Spleen (tissue), 11 donors: ENCODE measurements around the gene MRAS. TPM values are rescaled to one million over a fixed set of nuclear protein-coding genes. Genes with fewer than 3 reads are reported as not detected.

Source experiments
- DNase-seq: peaks from one replicate; pipeline ENCODE4 v3.0.0-alpha.2; 2020
- H3K27ac ChIP-seq, 8 donors: fragments of 200-600 bp; sonication (generic) in 7 of 8; 1 replicate in 4 of 8; 2 replicates in 4 of 8; pipeline versions ENCODE4 v1.5.0 to v1.8.0; 2016 to 2021; ENCODE audit warnings: inconsistent platforms in 4 of 8, mild to moderate bottlenecking in 4 of 8, moderate library complexity in 1 of 8
- H3K27me3 ChIP-seq, 7 donors: fragments of 200-600 bp; sonication (generic) in 6 of 7; replicated peaks in 1 of 7; 1 replicate in 4 of 7; 2 replicates in 3 of 7; pipeline versions ENCODE4 v1.5.0 to v1.8.0; 2016 to 2021; ENCODE audit warnings: inconsistent platforms in 3 of 7, mild to moderate bottlenecking in 1 of 7
- H3K36me3 ChIP-seq, 6 donors: fragments of 200-600 bp; sonication (generic) in 5 of 6; 1 replicate in 4 of 6; 2 replicates in 2 of 6; pipeline versions ENCODE4 v1.5.0 to v1.8.0; 2016 to 2021; ENCODE audit warnings: inconsistent platforms in 2 of 6
- H3K4me1 ChIP-seq, 6 donors: fragments of 200-600 bp; sonication (generic) in 5 of 6; 1 replicate in 3 of 6; 2 replicates in 3 of 6; pipeline versions ENCODE4 v1.5.0 to v1.8.0; 2016 to 2021; ENCODE audit warnings: inconsistent platforms in 3 of 6
- H3K4me3 ChIP-seq, 8 donors: fragments of 200-600 bp; sonication (generic) in 7 of 8; 1 replicate in 4 of 8; 2 replicates in 4 of 8; pipeline versions ENCODE4 v1.5.0 to v1.8.0; 2016 to 2021; ENCODE audit warnings: inconsistent platforms in 4 of 8, mild to moderate bottlenecking in 4 of 8, moderate library complexity in 2 of 8
- H3K9me3 ChIP-seq, 8 donors: fragments of 200-600 bp; sonication (generic) in 7 of 8; 1 replicate in 4 of 8; 2 replicates in 4 of 8; pipeline versions ENCODE4 v1.5.0 to v1.8.0; 2016 to 2021; ENCODE audit warnings: inconsistent platforms in 4 of 8
- POLR2A ChIP-seq, 3 donors: fragments of 450-650 bp; IDR thresholded peaks; one replicate each; pipeline ENCODE4 v1.5.1; 2017; ENCODE audit warnings: antibody characterized with exemption in 3 of 3, mild to moderate bottlenecking in 1 of 3
- POLR2AphosphoS5 ChIP-seq, 3 donors: sonication (generic); formaldehyde crosslinking; IDR thresholded peaks; one replicate each; pipeline ENCODE4 v1.5.1; 2017; ENCODE audit warnings: antibody characterized with exemption in 3 of 3
- WGBS, 5 donors: extraction: QIAGEN DNeasy Blood & Tissue Kit in 3 of 5; methylation state at CpG; one replicate each; pipeline versions ENCODE4 v1.1.5 to v1.1.7; 2013 to 2018; 5-methylcytosine and 5-hydroxymethylcytosine counted together
- intact Hi-C: fragments of 100-400 bp; cut with DNase I; formaldehyde crosslinking; loops from one replicate; pipeline ENCODE4 v1.15.0; 2023; ENCODE audit warnings: low total_unique reads
- polyA plus RNA-seq, 3 donors: library from polyadenylated mRNA; stranded (reverse); fragments of 200-250 nt; gene quantifications; one replicate each; pipeline ENCODE4 v1.2.1, GENCODE V29; 2013
- total RNA-seq, 7 donors: library from RNA; depleted of rRNA in 3 of 7; stranded (reverse); fragments of >200 nt in 3 of 7; fragmentation: NEBNext Ultra II Directional in 4 of 7; extraction: Animal tissue kit (Norgen Biotek cat#: 25700) in 4 of 7; gene quantifications; one replicate each; pipeline versions ENCODE4 v1.1.0 to v1.2.1, GENCODE V29; 2016 to 2021
- TF ChIP-seq, protein P1 (sequence below), 11 experiments: fragments of 200-600 bp in 7 of 11; fragments of 450-650 bp in 4 of 11; sonication (generic) in 4 of 11; IDR thresholded peaks in 8 of 11; conservative IDR thresholded peaks in 3 of 11; 1 replicate in 7 of 11; 2 replicates in 4 of 11; pipeline versions ENCODE4 v1.4.0 to v1.8.0; 2016 to 2021; ENCODE audit warnings: antibody characterized with exemption in 11 of 11, inconsistent platforms in 4 of 11, mild to moderate bottlenecking in 1 of 11
- donor health status: healthy with polysubstance abuse.
- donor health status: DM: no; HTN: no; CAD: no; lungs with moderate emphysema.
- donor health status: DM: no; HTN: no; CAD: no.
- donor health status: Bipolar disorder and iron deficiency.
- donor health status: healthy.
- donor health status: DM: no; HTN: no; CAD: no.
- donor health status: DM: yes; HTN: yes; CAD: no.

The MRAS gene
- total and polyA plus RNA-seq, 10 donors = 4.1 to 36.7 (median 21.4) TPM

- WGBS, 5 donors = 69 to 86% (median 83%) methylated on average over 3 of the region's 3 CpGs
- intact Hi-C loops = no loop called here
- no peaks in the 10 kb centered on the region for H3K9me3 ChIP-seq
- H3K36me3 ChIP-seq = no peaks in the 10 kb centered on the region
- no peak for DNase-seq
- H3K27me3 ChIP-seq = peaks cover 0 to 36% (median 8%) of the 10 kb centered on the region in 7 donors
- TF ChIP-seq POLR2AphosphoS5 (IDR thresholded peaks at IDR 0.05) = no peak
- TF ChIP-seq POLR2A (IDR thresholded peaks at IDR 0.05) = no peak
- TF ChIP-seq, protein P1, sequence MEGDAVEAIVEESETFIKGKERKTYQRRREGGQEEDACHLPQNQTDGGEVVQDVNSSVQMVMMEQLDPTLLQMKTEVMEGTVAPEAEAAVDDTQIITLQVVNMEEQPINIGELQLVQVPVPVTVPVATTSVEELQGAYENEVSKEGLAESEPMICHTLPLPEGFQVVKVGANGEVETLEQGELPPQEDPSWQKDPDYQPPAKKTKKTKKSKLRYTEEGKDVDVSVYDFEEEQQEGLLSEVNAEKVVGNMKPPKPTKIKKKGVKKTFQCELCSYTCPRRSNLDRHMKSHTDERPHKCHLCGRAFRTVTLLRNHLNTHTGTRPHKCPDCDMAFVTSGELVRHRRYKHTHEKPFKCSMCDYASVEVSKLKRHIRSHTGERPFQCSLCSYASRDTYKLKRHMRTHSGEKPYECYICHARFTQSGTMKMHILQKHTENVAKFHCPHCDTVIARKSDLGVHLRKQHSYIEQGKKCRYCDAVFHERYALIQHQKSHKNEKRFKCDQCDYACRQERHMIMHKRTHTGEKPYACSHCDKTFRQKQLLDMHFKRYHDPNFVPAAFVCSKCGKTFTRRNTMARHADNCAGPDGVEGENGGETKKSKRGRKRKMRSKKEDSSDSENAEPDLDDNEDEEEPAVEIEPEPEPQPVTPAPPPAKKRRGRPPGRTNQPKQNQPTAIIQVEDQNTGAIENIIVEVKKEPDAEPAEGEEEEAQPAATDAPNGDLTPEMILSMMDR (IDR thresholded peaks at IDR 0.05 in 8 of 11, conservative IDR thresholded peaks at IDR 0.05 in 3 of 11) = no peak
- no peak overlapping the region for H3K27ac ChIP-seq
- peaks cover 0 to 3% (median under 1%) of the 10 kb centered on the region in 6 donors for H3K4me1 ChIP-seq
- no peak overlapping the region for H3K4me3 ChIP-seq
These were observed 92.2 kb downstream of the MRAS start for GRCh38 chr3:138440596-138440995.

DNA sequence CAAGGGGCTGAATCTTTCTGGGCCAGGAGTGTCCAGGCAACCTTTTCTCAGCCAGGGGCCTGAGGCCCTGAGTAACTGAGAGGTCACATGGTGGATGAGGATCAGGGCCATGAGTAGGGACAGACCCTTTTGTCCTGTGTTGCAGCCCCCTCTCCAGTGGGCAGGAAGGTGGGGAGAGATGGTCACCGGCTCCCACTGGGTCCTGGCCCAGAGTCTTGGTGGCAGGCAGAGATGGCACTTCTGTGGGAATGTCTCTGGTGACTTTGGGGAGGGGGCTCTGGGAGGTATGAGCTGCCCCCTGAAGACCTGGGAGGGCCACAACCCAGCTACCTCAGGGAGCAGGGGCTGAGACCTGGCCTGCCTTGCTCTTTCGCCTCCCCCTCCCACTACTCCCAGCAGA lies 92.9 kb downstream of the MRAS start:
- H3K27ac ChIP-seq = no peak overlapping the region
- no peaks in the 10 kb centered on the region for H3K36me3 ChIP-seq

GRCh38 chr3:138441742-138442141 lies 93.4 kb downstream of the MRAS start:
- Histone ChIP-seq H3K4me3 (no peak overlapping the region), H3K27me3 (peaks cover 0 to 24% (median 0%) of the 10 kb centered on the region in 7 donors), H3K4me1 (no peaks in the 10 kb centered on the region), H3K9me3 (no peaks in the 10 kb centered on the region), H3K27ac (no peak overlapping the region), H3K36me3 (no peaks in the 10 kb centered on the region)
- intact Hi-C loops = no loop called here
- 52 to 88% (median 61%) methylated on average over 2 of the region's 2 CpGs for WGBS, 5 donors
- no peak for DNase-seq
- TF ChIP-seq, protein P1 (IDR thresholded peaks at IDR 0.05 in 8 of 11, conservative IDR thresholded peaks at IDR 0.05 in 3 of 11) = no peak
- TF ChIP-seq POLR2A (IDR thresholded peaks at IDR 0.05) (no peak), POLR2AphosphoS5 (IDR thresholded peaks at IDR 0.05) (no peak)

More for the DNA sequence above, 92.9 kb downstream of the MRAS start:
- intact Hi-C loops = no loop called here
- WGBS, 5 donors = 87 to 100% (median 96%) methylated on average over 1 to 2 of the region's 2 CpGs
- TF ChIP-seq POLR2AphosphoS5 (IDR thresholded peaks at IDR 0.05) (no peak), POLR2A (IDR thresholded peaks at IDR 0.05) (no peak)
- TF ChIP-seq, protein P1 (IDR thresholded peaks at IDR 0.05 in 8 of 11, conservative IDR thresholded peaks at IDR 0.05 in 3 of 11) = no peak
- Histone ChIP-seq H3K27me3 (peaks cover 0 to 29% (median 2%) of the 10 kb centered on the region in 7 donors), H3K4me3 (no peak overlapping the region), H3K9me3 (no peaks in the 10 kb centered on the region), H3K4me1 (no peaks in the 10 kb centered on the region)
- no peak for DNase-seq

DNA sequence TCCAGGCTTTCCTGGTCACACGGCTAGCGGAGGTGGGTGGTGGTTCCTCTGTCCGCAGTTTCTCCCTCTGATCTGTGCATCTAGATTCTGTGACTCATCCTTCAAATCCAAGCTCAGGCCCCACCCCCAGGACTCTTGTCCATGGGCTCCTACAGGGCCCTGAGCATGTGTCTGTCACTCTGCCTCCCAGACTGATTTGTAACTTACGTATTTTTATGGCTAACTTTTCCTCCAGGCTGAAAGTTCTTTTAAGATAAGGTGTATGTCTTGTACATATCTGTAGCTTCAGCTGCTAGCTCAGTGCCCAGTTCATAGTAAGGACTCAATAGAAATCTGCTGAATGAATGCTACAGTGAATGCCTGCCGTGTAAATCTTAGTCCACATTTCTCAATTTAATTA lies 94.1 kb downstream of the MRAS start:
- 84 to 91% (median 86%) methylated on average over 5 of the region's 5 CpGs for WGBS, 5 donors
- no peak for TF ChIP-seq POLR2AphosphoS5 (IDR thresholded peaks at IDR 0.05)
- TF ChIP-seq POLR2A (IDR thresholded peaks at IDR 0.05) = no peak
- TF ChIP-seq, protein P1 (IDR thresholded peaks at IDR 0.05 in 8 of 11, conservative IDR thresholded peaks at IDR 0.05 in 3 of 11) = no peak
- intact Hi-C loops = no loop called here
- Histone ChIP-seq H3K27me3 (peaks cover 0 to 18% (median 0%) of the 10 kb centered on the region in 7 donors), H3K9me3 (no peaks in the 10 kb centered on the region), H3K36me3 (no peaks in the 10 kb centered on the region), H3K4me1 (no peaks in the 10 kb centered on the region), H3K4me3 (no peak overlapping the region), H3K27ac (no peak overlapping the region)
- no peak for DNase-seq
